ENCODE data around the gene DNAAF6.

Gene DNAAF6

GRCh38 chrX:107207089-107207488 lies 678 bp downstream of the DNAAF6 start:
- in situ Hi-C loops (cut with HindIII; ENCODE audit: low pct_ligation_motif_present, low sequenced_read_pairs), result no loop called here

GRCh38 chrX:107207943-107208342 lies 1.5 kb downstream of the DNAAF6 start:
- H3K27me3 ChIP-seq (replicated peaks), result no peaks in the 10 kb centered on the region
- H3K36me3 ChIP-seq (replicated peaks), result no peaks in the 10 kb centered on the region
- DNase-seq, result no peak
- TF ChIP-seq CTCF (IDR thresholded peaks at IDR 0.05; ENCODE audit: low read depth, low read length, missing control alignments), result no peak
- in situ Hi-C loops (cut with HindIII; ENCODE audit: low pct_ligation_motif_present, low sequenced_read_pairs), result no loop called here
- no peak overlapping the region for H3K27ac ChIP-seq
- H3K4me3 ChIP-seq (ENCODE audit: low read depth, low read length), result no peak overlapping the region

More at GRCh38 chrX:107207089-107207488, 678 bp downstream of the DNAAF6 start:
- no peak for DNase-seq
- Histone ChIP-seq H3K27me3 (replicated peaks) (no peaks in the 10 kb centered on the region), H3K27ac (no peak overlapping the region), H3K36me3 (replicated peaks) (no peaks in the 10 kb centered on the region), H3K4me3 (ENCODE audit: low read depth, low read length) (no peak overlapping the region)
- no peak for TF ChIP-seq CTCF (IDR thresholded peaks at IDR 0.05; ENCODE audit: low read depth, low read length, missing control alignments)

GRCh38 chrX:107213477-107213876 lies 7.1 kb downstream of the DNAAF6 start:
- H3K27me3 ChIP-seq (replicated peaks), result no peaks in the 10 kb centered on the region
- in situ Hi-C loops (cut with HindIII; ENCODE audit: low pct_ligation_motif_present, low sequenced_read_pairs), result no loop called here
- no peak for DNase-seq
- H3K4me3 ChIP-seq (ENCODE audit: low read depth, low read length), result no peak overlapping the region
- no peak for TF ChIP-seq CTCF (IDR thresholded peaks at IDR 0.05; ENCODE audit: low read depth, low read length, missing control alignments)
- no peaks in the 10 kb centered on the region for H3K36me3 ChIP-seq (replicated peaks)
- H3K27ac ChIP-seq, result no peak overlapping the region

GRCh38 chrX:107226757-107227156 lies 20.3 kb downstream of the DNAAF6 start:
- no peak for TF ChIP-seq CTCF (IDR thresholded peaks at IDR 0.05; ENCODE audit: low read depth, low read length, missing control alignments)
- in situ Hi-C loops (cut with HindIII; ENCODE audit: low pct_ligation_motif_present, low sequenced_read_pairs), result no loop called here
- Histone ChIP-seq H3K36me3 (replicated peaks) (no peaks in the 10 kb centered on the region), H3K4me3 (ENCODE audit: low read depth, low read length) (no peak overlapping the region), H3K27me3 (replicated peaks) (no peaks in the 10 kb centered on the region), H3K27ac (no peak overlapping the region)
- no peak for DNase-seq

GRCh38 chrX:107227780-107228485 lies 21.5 kb downstream of the DNAAF6 start:
- in situ Hi-C loops (cut with HindIII; ENCODE audit: low pct_ligation_motif_present, low sequenced_read_pairs), result no loop called here
- no peak for TF ChIP-seq CTCF (IDR thresholded peaks at IDR 0.05; ENCODE audit: low read depth, low read length, missing control alignments)
- no peak for DNase-seq

GRCh38 chrX:107228486-107228819 lies 22.0 kb downstream of the DNAAF6 start:
- no peak for DNase-seq
- Histone ChIP-seq H3K27ac (no peak overlapping the region), H3K36me3 (replicated peaks) (no peaks in the 10 kb centered on the region), H3K4me3 (ENCODE audit: low read depth, low read length) (no peak overlapping the region), H3K27me3 (replicated peaks) (no peaks in the 10 kb centered on the region)
- in situ Hi-C loops (cut with HindIII; ENCODE audit: low pct_ligation_motif_present, low sequenced_read_pairs), result no loop called here
- no peak for TF ChIP-seq CTCF (IDR thresholded peaks at IDR 0.05; ENCODE audit: low read depth, low read length, missing control alignments)

More at GRCh38 chrX:107227780-107228485, 21.5 kb downstream of the DNAAF6 start:
- H3K4me3 ChIP-seq (ENCODE audit: low read depth, low read length), result no peak overlapping the region
- H3K27me3 ChIP-seq (replicated peaks), result no peaks in the 10 kb centered on the region
- no peak overlapping the region for H3K27ac ChIP-seq
- H3K36me3 ChIP-seq (replicated peaks), result no peaks in the 10 kb centered on the region

All from brain microvascular endothelial cell (primary cell).